H9 (cell line): ENCODE data around the gene CLEC19A. TPM values are rescaled to one million over a fixed set of nuclear protein-coding genes. Genes with fewer than 3 reads are reported as not detected.

Source experiments
- DNase-seq: peaks from one replicate; pipeline ENCODE4 v3.0.0-alpha.2; 2017
- H2AFZ ChIP-seq: one replicate; pipeline ENCODE4 v1.6.1; 2013; ENCODE audit warnings: mild to moderate bottlenecking, low read length, control low read depth, moderate library complexity
- H2AK5ac ChIP-seq: 2 replicates; pipeline ENCODE4 v1.6.1; 2013; ENCODE audit warnings: low read length, control low read depth, mixed read lengths; ENCODE audit not compliant: insufficient read length
- H2BK120ac ChIP-seq: one replicate; pipeline ENCODE4 v1.6.1; 2013; ENCODE audit warnings: low read depth, mild to moderate bottlenecking, low read length, control low read depth, inconsistent platforms; ENCODE audit not compliant: poor library complexity, severe bottlenecking
- H2BK12ac ChIP-seq: 2 replicates; pipeline ENCODE4 v1.6.1; 2013; ENCODE audit warnings: low read length, control low read depth, mixed read lengths, low read depth; ENCODE audit not compliant: insufficient read length
- H2BK15ac ChIP-seq: 2 replicates; pipeline ENCODE4 v1.6.1; 2013; ENCODE audit warnings: low read depth, low read length, control low read depth
- H2BK20ac ChIP-seq: one replicate; pipeline ENCODE4 v1.6.1; 2013; ENCODE audit warnings: low read depth, mild to moderate bottlenecking, low read length, control low read depth, inconsistent platforms; ENCODE audit not compliant: poor library complexity, severe bottlenecking
- H2BK5ac ChIP-seq: 2 replicates; pipeline ENCODE4 v1.6.1; 2013; ENCODE audit warnings: low read length, control low read depth, mixed read lengths; ENCODE audit not compliant: insufficient read length
- H3K14ac ChIP-seq: 2 replicates; pipeline ENCODE4 v1.6.1; 2013; ENCODE audit warnings: low read length, control low read depth; ENCODE audit not compliant: insufficient read depth
- H3K18ac ChIP-seq: 2 replicates; pipeline ENCODE4 v1.6.1; 2013; ENCODE audit warnings: low read depth, mild to moderate bottlenecking, mixed read lengths, low read length, control low read depth; ENCODE audit not compliant: insufficient read length
- H3K23ac ChIP-seq: 2 replicates; pipeline ENCODE4 v1.6.1; 2013; ENCODE audit warnings: low read length, control low read depth, mixed read lengths, low read depth; ENCODE audit not compliant: insufficient read length
- H3K23me2 ChIP-seq: 2 replicates; pipeline ENCODE4 v1.6.1; 2013; ENCODE audit warnings: low read depth, mild to moderate bottlenecking, mixed read lengths, low read length, control low read depth; ENCODE audit not compliant: insufficient read length, poor library complexity, severe bottlenecking
- H3K27ac ChIP-seq: 2 replicates; pipeline ENCODE4 v1.5.1; 2013; ENCODE audit warnings: low read length, control low read depth, mixed read lengths, low read depth; ENCODE audit not compliant: insufficient read length
- H3K27me3 ChIP-seq: 2 replicates; pipeline ENCODE4 v1.6.1; 2013; ENCODE audit warnings: low read length, control low read depth, inconsistent platforms; ENCODE audit not compliant: insufficient read depth
- H3K4ac ChIP-seq: 2 replicates; pipeline ENCODE4 v1.6.1; 2013; ENCODE audit warnings: low read depth, mild to moderate bottlenecking, control low read depth, inconsistent platforms, low read length, moderate library complexity
- H3K4me1 ChIP-seq: 2 replicates; pipeline ENCODE4 v1.6.1; 2013; ENCODE audit warnings: low read length, control low read depth, inconsistent platforms; ENCODE audit not compliant: insufficient read depth
- H3K4me2 ChIP-seq: 2 replicates; pipeline ENCODE4 v1.6.1; 2013; ENCODE audit warnings: low read length, control low read depth, mixed read lengths; ENCODE audit not compliant: insufficient read length, insufficient read depth
- H3K56ac ChIP-seq: 2 replicates; pipeline ENCODE4 v1.6.1; 2013; ENCODE audit warnings: low read depth, mild to moderate bottlenecking, mixed read lengths, low read length, control low read depth; ENCODE audit not compliant: insufficient read length
- H3K79me1 ChIP-seq: 2 replicates; pipeline ENCODE4 v1.6.1; 2013; ENCODE audit warnings: low read depth, mild to moderate bottlenecking, moderate library complexity, low read length, control low read depth, inconsistent platforms; ENCODE audit not compliant: insufficient read depth, poor library complexity, severe bottlenecking
- H3K79me2 ChIP-seq: 2 replicates; pipeline ENCODE4 v1.6.1; 2013; ENCODE audit warnings: low read length, control low read depth, inconsistent platforms; ENCODE audit not compliant: insufficient read depth
- H3K9ac ChIP-seq: 2 replicates; pipeline ENCODE4 v1.6.1; 2013; ENCODE audit warnings: low read length, control low read depth, mixed read lengths; ENCODE audit not compliant: insufficient read length; ENCODE audit errors: extremely low read depth
- H3K9me3 ChIP-seq: one replicate; pipeline ENCODE4 v1.6.1; 2013; ENCODE audit warnings: low read depth, low read length, inconsistent platforms; ENCODE audit not compliant: control insufficient read depth
- H3T11ph ChIP-seq: one replicate; pipeline ENCODE4 v1.6.1; 2013; ENCODE audit warnings: mild to moderate bottlenecking, low read length, control low read depth, inconsistent platforms
- H4K20me1 ChIP-seq: one replicate; pipeline ENCODE4 v1.6.1; 2013; ENCODE audit not compliant: control insufficient read depth, insufficient read length, insufficient read depth
- H4K5ac ChIP-seq: 2 replicates; pipeline ENCODE4 v1.6.1; 2013; ENCODE audit warnings: low read depth, mild to moderate bottlenecking, mixed read lengths, low read length, control low read depth; ENCODE audit not compliant: insufficient read length
- H4K8ac ChIP-seq: replicated peaks from 2 replicates; pipeline ENCODE4 v1.6.1; 2013; ENCODE audit warnings: low read length, control low read depth, mixed read lengths, low read depth; ENCODE audit not compliant: insufficient read length
- H4K91ac ChIP-seq: 2 replicates; pipeline ENCODE4 v1.6.1; 2013; ENCODE audit warnings: low read depth, mild to moderate bottlenecking, moderate library complexity, mixed read lengths, low read length, control low read depth; ENCODE audit not compliant: insufficient read length
- H3K27ac Mint-ChIP-seq, 3 experiments: 2 replicates in 2 of 3; 3 replicates in 1 of 3; pipeline ENCODE4 v1.8.0; 2020 to 2021; ENCODE audit warnings: mixed read lengths in 3 of 3, mild to moderate bottlenecking in 1 of 3, moderate library complexity in 1 of 3
- H3K27me3 Mint-ChIP-seq: 2 replicates; pipeline ENCODE4 v1.8.0; 2021; ENCODE audit warnings: low read depth, mild to moderate bottlenecking, moderate library complexity, mixed read lengths
- H3K36me3 Mint-ChIP-seq, 3 experiments: 2 replicates in 2 of 3; 3 replicates in 1 of 3; pipeline ENCODE4 v1.8.0; 2020 to 2021; ENCODE audit warnings: low read depth in 3 of 3, mixed read lengths in 3 of 3; ENCODE audit not compliant: insufficient read depth in 1 of 3
- H3K4me1 Mint-ChIP-seq, 2 experiments: 2 replicates each; pipeline ENCODE4 v1.8.0; 2020; ENCODE audit warnings: mixed read lengths in 2 of 2
- H3K4me3 Mint-ChIP-seq, 2 experiments: 2 replicates in 1 of 2; 3 replicates in 1 of 2; pipeline ENCODE4 v1.8.0; 2020 to 2021; ENCODE audit warnings: mild to moderate bottlenecking in 2 of 2, mixed read lengths in 2 of 2, moderate library complexity in 1 of 2
- H3K9me3 Mint-ChIP-seq, 2 experiments: 2 replicates in 1 of 2; 3 replicates in 1 of 2; pipeline ENCODE4 v1.8.0; 2020; ENCODE audit warnings: mild to moderate bottlenecking in 2 of 2, mixed read lengths in 2 of 2, moderate library complexity in 1 of 2
- CTCF ChIP-seq: fragments of 200-600 bp; sonication (generic); conservative IDR thresholded peaks from 3 replicates; pipeline ENCODE4 v1.8.0; 2021; ENCODE audit warnings: antibody characterized with exemption, mild to moderate bottlenecking
- WGBS: extraction: QIAGEN DNeasy Blood & Tissue Kit; methylation state at CpG from one replicate; pipeline ENCODE4 v1.1.7; 2013; ENCODE audit warnings: missing lambda C conversion rate, low lambda C conversion rate, mixed read lengths; ENCODE audit not compliant: insufficient read length; ENCODE audit errors: extremely low coverage; 5-methylcytosine and 5-hydroxymethylcytosine counted together
- total RNA-seq: library from RNA; stranded (reverse); gene quantifications from 2 replicates; pipeline ENCODE4 v1.2.1, GENCODE V29; 2021

Gene CLEC19A
- total RNA-seq, 1 experiment from 2014 or later: not detected

- no peak overlapping the region for H3K4me2 ChIP-seq
- no peak overlapping the region for H4K5ac ChIP-seq
- H2AFZ ChIP-seq: no peak overlapping the region
- Mint-ChIP-seq H3K27me3 (no peaks in the 10 kb centered on the region; the same call in 1 of the 2 replicates), H3K4me1 (peaks cover 33 to 37% of the 10 kb centered on the region in 2 experiments), H3K27ac (peak overlapping the region in 1 of 3 experiments; percentile 11; a peak in 1 of 7 replicates), H3K9me3 (peaks cover 4 to 6% of the 10 kb centered on the region in 2 experiments; a peak in 3 of 5 replicates), H3K36me3 (peaks cover 0 to 5% (median 0%) of the 10 kb centered on the region in 3 experiments; a peak in 4 of 7 replicates), H3K4me3 (no peak overlapping the region)
- no peak overlapping the region for H3K9ac ChIP-seq
- H3K23me2 ChIP-seq: no peaks in the 10 kb centered on the region
- peaks cover 2% of the 10 kb centered on the region; the same call in 1 of the 2 replicates for H3K4me1 ChIP-seq
- no CpG with 5 or more reads among the region's 4 CpGs for WGBS
- H3K27ac ChIP-seq: no peak overlapping the region
- no peak for TF ChIP-seq CTCF
- H2BK15ac ChIP-seq: no peak overlapping the region
- DNase-seq: no peak
- no peak overlapping the region for H3K4ac ChIP-seq
- no peaks in the 10 kb centered on the region for H4K20me1 ChIP-seq
- H2BK120ac ChIP-seq: no peak overlapping the region
- H3K23ac ChIP-seq: no peak overlapping the region
- H2BK12ac ChIP-seq: no peak overlapping the region
- H3K79me2 ChIP-seq: no peaks in the 10 kb centered on the region
- H3K79me1 ChIP-seq: no peaks in the 10 kb centered on the region
- H3K9me3 ChIP-seq: no peaks in the 10 kb centered on the region
- H2AK5ac ChIP-seq: no peak overlapping the region
- no peak overlapping the region for H3K18ac ChIP-seq
- no peak overlapping the region for H3K56ac ChIP-seq
- no peak overlapping the region for H2BK5ac ChIP-seq
- no peak overlapping the region for H3K14ac ChIP-seq
- no peak overlapping the region for H3T11ph ChIP-seq
- no peak overlapping the region for H2BK20ac ChIP-seq
- no peaks in the 10 kb centered on the region for H3K27me3 ChIP-seq
- no peak overlapping the region for H4K91ac ChIP-seq
- H4K8ac ChIP-seq: no peak overlapping the region
These were observed 59.4 kb downstream of the CLEC19A start for GRCh38 chr16:19344980-19345379.
